Nephron progenitor cell (in vitro differentiated cells): ENCODE results near the gene ANKRD60.

ENCODE experiments used
- DNase-seq: peaks from one replicate; pipeline ENCODE4 v3.0.0; 2021
- H3K27ac Mint-ChIP-seq: 2 replicates; pipeline ENCODE4 v1.8.0; 2021; ENCODE audit warnings: mild to moderate bottlenecking, moderate library complexity, mixed read lengths
- H3K27me3 Mint-ChIP-seq: 2 replicates; pipeline ENCODE4 v1.8.0; 2021; ENCODE audit warnings: mild to moderate bottlenecking, low read depth, mixed read lengths; ENCODE audit not compliant: poor library complexity
- H3K36me3 Mint-ChIP-seq: 2 replicates; pipeline ENCODE4 v1.8.0; 2021; ENCODE audit warnings: low read depth, mixed read lengths
- H3K4me1 Mint-ChIP-seq: 2 replicates; pipeline ENCODE4 v1.8.0; 2021; ENCODE audit warnings: mixed read lengths
- H3K4me3 Mint-ChIP-seq: 2 replicates; pipeline ENCODE4 v1.8.0; 2021; ENCODE audit warnings: mild to moderate bottlenecking, moderate library complexity, mixed read lengths
- H3K9me3 Mint-ChIP-seq: 2 replicates; pipeline ENCODE4 v1.8.0; 2021; ENCODE audit warnings: mild to moderate bottlenecking, moderate library complexity, mixed read lengths
- TF ChIP-seq, protein P1 (sequence below): fragments of 200-600 bp; sonication (generic); IDR thresholded peaks from 2 replicates; pipeline ENCODE4 v1.5.0; 2021; ENCODE audit warnings: antibody characterized with exemption

ANKRD60 gene

DNA sequence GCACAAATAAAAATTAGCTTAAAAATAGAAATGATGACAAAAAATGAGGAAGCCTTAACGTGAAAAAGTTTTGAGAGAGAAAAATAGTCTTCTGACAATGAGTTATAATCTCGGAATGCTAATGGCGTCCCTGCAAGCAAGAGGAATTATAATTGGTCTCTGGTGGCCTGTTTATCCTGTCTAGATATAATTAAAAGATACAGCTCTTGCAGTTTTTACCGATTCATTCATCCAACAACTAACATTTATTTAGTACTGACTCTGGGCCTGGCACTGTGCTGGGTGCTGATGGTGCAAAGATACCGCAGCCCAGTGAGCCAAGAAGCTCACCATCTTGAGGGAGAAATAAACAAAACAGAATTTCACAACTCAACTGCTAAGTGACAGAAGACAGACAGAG, 31.6 kb upstream of the ANKRD60 start:
- TF ChIP-seq, protein P1, sequence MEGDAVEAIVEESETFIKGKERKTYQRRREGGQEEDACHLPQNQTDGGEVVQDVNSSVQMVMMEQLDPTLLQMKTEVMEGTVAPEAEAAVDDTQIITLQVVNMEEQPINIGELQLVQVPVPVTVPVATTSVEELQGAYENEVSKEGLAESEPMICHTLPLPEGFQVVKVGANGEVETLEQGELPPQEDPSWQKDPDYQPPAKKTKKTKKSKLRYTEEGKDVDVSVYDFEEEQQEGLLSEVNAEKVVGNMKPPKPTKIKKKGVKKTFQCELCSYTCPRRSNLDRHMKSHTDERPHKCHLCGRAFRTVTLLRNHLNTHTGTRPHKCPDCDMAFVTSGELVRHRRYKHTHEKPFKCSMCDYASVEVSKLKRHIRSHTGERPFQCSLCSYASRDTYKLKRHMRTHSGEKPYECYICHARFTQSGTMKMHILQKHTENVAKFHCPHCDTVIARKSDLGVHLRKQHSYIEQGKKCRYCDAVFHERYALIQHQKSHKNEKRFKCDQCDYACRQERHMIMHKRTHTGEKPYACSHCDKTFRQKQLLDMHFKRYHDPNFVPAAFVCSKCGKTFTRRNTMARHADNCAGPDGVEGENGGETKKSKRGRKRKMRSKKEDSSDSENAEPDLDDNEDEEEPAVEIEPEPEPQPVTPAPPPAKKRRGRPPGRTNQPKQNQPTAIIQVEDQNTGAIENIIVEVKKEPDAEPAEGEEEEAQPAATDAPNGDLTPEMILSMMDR = no peak
- peaks cover 24% of the 10 kb centered on the region for H3K36me3 Mint-ChIP-seq
- H3K4me1 Mint-ChIP-seq = no peaks in the 10 kb centered on the region
- DNase-seq = no peak
- H3K27me3 Mint-ChIP-seq = no peaks in the 10 kb centered on the region
- no peaks in the 10 kb centered on the region for H3K9me3 Mint-ChIP-seq
- H3K4me3 Mint-ChIP-seq = no peak overlapping the region
- H3K27ac Mint-ChIP-seq = no peak overlapping the region

DNA sequence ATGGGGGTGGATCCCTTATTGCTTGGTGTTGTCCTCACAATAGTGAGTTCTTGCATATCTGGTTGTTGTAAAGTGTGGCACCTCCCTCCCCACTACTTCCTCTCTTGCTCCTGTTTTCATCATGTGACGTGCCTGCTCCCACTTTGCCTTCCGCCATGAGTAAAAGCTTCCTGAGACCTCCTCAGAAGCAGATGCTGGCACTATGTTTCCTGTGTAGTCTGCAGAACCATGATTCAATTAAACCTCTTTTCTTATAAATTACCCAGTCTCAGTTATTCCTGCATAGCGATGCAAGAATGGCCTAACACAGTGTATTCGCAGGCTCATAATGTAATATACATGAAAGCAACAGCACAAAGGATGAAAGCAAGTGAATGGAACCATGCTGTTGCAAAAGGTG, 28.4 kb upstream of the ANKRD60 start:
- H3K27me3 Mint-ChIP-seq = no peaks in the 10 kb centered on the region

DNA sequence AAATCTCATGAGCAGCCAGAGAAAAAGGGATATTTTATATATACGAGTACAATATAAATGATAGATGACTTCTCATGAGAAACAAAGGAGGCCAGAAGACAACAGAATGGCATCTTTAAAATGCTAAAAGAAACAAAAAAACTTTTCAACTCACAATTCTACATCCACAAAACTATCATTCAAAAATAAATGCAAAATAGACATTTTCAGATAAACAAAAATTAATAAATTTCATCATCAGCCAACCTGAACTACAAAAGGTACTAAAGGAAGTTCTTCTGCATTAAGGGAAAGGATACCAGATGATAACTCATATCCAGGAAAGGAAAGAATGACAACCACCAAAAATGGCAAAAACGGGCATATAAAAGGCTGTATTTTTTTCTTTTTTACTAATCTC, 27.9 kb upstream of the ANKRD60 start:
- Mint-ChIP-seq H3K27ac (no peak overlapping the region), H3K27me3 (no peaks in the 10 kb centered on the region), H3K4me3 (no peak overlapping the region), H3K36me3 (peaks cover 55% of the 10 kb centered on the region), H3K9me3 (peaks cover 20% of the 10 kb centered on the region), H3K4me1 (no peaks in the 10 kb centered on the region)
- TF ChIP-seq, protein P1 = no peak
- DNase-seq = no peak

More for the DNA sequence above, 28.4 kb upstream of the ANKRD60 start:
- Mint-ChIP-seq H3K9me3 (peaks cover 20% of the 10 kb centered on the region), H3K4me3 (no peak overlapping the region), H3K36me3 (peaks cover 54% of the 10 kb centered on the region), H3K4me1 (no peaks in the 10 kb centered on the region), H3K27ac (no peak overlapping the region)
- TF ChIP-seq, protein P1 = no peak
- no peak for DNase-seq

DNA sequence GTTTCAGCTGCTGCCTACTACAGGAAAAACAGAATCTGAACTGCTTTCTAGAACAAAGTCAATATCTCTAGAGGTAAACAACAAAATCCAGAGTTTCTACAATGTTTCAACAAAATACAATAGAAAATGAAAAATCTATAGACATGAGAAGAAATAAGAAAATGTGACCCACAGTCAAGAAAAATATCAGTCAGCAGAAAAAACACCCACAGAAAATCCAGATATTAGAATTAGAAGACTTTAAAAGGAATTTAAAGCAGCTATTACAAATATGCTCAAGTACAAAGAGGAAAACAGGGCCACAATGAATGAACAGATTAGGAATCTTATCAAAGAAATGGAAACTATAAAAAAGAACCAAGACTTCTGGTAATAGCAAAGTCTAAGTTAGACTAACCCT, 26.4 kb upstream of the ANKRD60 start:
- Mint-ChIP-seq H3K4me1 (no peaks in the 10 kb centered on the region), H3K27me3 (peaks cover 3% of the 10 kb centered on the region), H3K27ac (no peak overlapping the region), H3K4me3 (no peak overlapping the region), H3K36me3 (peaks cover 66% of the 10 kb centered on the region), H3K9me3 (peaks cover 20% of the 10 kb centered on the region)
- no peak for DNase-seq
- TF ChIP-seq, protein P1 = no peak

DNA sequence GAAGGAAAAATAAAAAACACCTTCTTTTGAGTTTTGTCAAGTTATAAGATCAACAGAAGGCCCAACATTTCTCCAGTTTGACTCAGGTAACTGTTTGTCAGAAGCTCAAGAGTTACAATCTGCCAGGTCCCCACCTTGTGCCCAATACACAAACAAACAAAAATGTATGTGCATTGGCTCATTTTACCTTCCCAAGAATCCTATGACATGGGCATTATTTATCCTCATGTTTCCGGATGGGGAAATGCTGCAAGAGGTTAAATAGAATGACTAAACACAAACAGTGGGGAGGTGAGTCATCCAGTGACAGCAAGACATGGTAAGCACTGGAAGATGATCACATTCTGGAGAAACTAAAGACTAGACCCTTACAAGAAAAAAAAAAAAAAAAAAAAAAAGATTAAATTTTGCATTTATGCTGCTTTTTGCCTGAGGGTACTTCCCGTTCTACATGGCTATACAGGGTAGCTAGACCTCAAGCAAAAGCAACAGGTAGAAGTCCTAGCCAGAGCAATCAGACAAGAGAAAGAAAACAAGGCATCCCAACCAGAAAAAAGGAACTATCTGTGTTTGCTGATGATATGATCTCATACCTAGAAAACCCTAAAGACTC, 23.6 kb upstream of the ANKRD60 start:
- Mint-ChIP-seq H3K36me3 (peaks cover 64% of the 10 kb centered on the region), H3K27me3 (peaks cover 3% of the 10 kb centered on the region), H3K9me3 (peaks cover 20% of the 10 kb centered on the region), H3K4me3 (no peak overlapping the region), H3K27ac (no peak overlapping the region), H3K4me1 (no peaks in the 10 kb centered on the region)
- no peak for DNase-seq
- TF ChIP-seq, protein P1 = no peak

DNA sequence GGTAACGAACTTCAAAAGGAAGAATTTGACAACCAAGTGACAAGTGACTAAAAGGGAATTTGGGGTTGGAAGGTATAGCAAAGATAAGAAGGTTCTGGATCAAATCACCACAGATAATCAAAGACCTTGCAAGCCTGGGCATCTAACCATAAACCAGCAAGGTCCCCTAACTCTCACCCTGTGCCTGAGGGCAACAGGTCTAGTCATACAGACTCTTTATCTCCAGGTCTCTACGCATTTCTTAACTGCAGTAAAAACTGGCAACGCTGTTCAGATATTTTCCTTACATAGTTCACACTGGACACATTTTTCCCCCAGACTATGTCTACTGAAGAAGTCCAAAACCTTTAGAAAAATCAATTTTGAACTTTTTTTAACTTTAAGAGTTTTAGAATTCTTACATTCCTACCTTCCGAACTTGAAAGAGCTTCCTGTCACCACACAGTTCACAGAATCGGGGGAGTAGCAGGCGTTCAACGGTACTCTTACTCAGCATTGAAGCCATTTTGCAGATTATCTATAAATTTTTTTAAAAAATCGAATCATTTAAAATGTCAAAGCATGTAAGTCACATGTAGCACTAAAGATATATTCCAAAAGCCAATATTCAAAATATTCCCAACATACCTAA, 23.0 kb upstream of the ANKRD60 start:
- peaks cover 20% of the 10 kb centered on the region for H3K9me3 Mint-ChIP-seq
- TF ChIP-seq, protein P1 = no peak
- H3K27me3 Mint-ChIP-seq = peaks cover 3% of the 10 kb centered on the region
- DNase-seq = no peak
- H3K36me3 Mint-ChIP-seq = peaks cover 65% of the 10 kb centered on the region
- no peak overlapping the region for H3K4me3 Mint-ChIP-seq
- H3K4me1 Mint-ChIP-seq = no peaks in the 10 kb centered on the region
- peak overlapping the region; percentile 74 for H3K27ac Mint-ChIP-seq
